GM12878 (cell line): ENCODE data around the gene LHX5. TPM values are rescaled to one million over a fixed set of nuclear protein-coding genes. Genes with fewer than 3 reads are reported as not detected.

Experiments
- ATAC-seq: fragments of 200-7000 bp; cut with Tn5 transposase; 3 replicates; pipeline ENCODE4 v1.9.1; 2020; ENCODE audit warnings: mild to moderate bottlenecking, moderate library complexity
- BruUV-seq: library from RNA; stranded (reverse); fragments of 400-500 nt; replicated peaks from 2 replicates; lab custom pipeline; 2021; lab: Mats Ljungman, UMichigan
- CTCF ChIA-PET: fragments of 300-600 bp; sonication (Branson Sonifier 250); formaldehyde crosslinking; extraction: SDS; loops from one replicate; lab custom pipeline; 2021; ENCODE audit warnings: inconsistent platforms; lab: Yijun Ruan, JAX
- POLR2A ChIA-PET: fragments of 350-600 bp; formaldehyde crosslinking; extraction: SDS; loops from one replicate; lab custom pipeline; 2021; ENCODE audit warnings: inconsistent platforms; lab: Charles Lee
- RAD21 ChIA-PET: fragments of 300-600 bp; sonication (Branson Sonifier 250); formaldehyde crosslinking; loops from one replicate; lab custom pipeline; 2023; ENCODE audit warnings: antibody characterized with exemption; ENCODE audit not compliant: unreplicated experiment; lab: Charles Lee
- SMC1A ChIA-PET: fragments of 300-600 bp; sonication (Branson Sonifier 250); formaldehyde crosslinking; loops from one replicate; lab custom pipeline; 2023; ENCODE audit not compliant: unreplicated experiment, uncharacterized antibody; lab: Charles Lee
- DNase-seq: peaks from one replicate; pipeline ENCODE4 v3.0.0-alpha.2; 2011; ENCODE audit warnings: low read depth, low spot score
- FAIRE-seq: peaks from 3 replicates; lab custom pipeline; 2011; peaks lifted over from hg19 to GRCh38; lab: Jason Lieb, UNC
- H2AFZ ChIP-seq: 2 replicates; pipeline ENCODE4 v1.6.0; 2011; ENCODE audit warnings: low read depth, low read length, control low read depth; ENCODE audit not compliant: control insufficient read depth
- H3K27ac ChIP-seq: 2 replicates; pipeline ENCODE4 v1.5.1; 2011; ENCODE audit warnings: control low read depth; ENCODE audit not compliant: control insufficient read depth, insufficient read depth
- H3K27me3 ChIP-seq, 2 experiments: replicated peaks in 1 of 2; 2 replicates each; pipeline versions ENCODE4 v1.6.0 to v1.6.1; 2011; ENCODE audit warnings: low read length in 1 of 2; ENCODE audit not compliant: control insufficient read depth in 2 of 2, insufficient read depth in 2 of 2
- H3K36me3 ChIP-seq, 2 experiments: 2 replicates each; pipeline ENCODE4 v1.5.1; 2011; ENCODE audit warnings: low read length in 1 of 2; ENCODE audit not compliant: control insufficient read depth in 2 of 2, insufficient read depth in 2 of 2
- H3K4me1 ChIP-seq: 2 replicates; pipeline ENCODE4 v1.6.1; 2011; ENCODE audit warnings: mild to moderate bottlenecking, low read length, moderate library complexity, mixed read lengths; ENCODE audit not compliant: control insufficient read depth, insufficient read depth
- H3K4me2 ChIP-seq: 2 replicates; pipeline ENCODE4 v1.6.0; 2011; ENCODE audit warnings: control low read depth; ENCODE audit not compliant: control insufficient read depth, insufficient read depth
- H3K4me3 ChIP-seq: fragments of 200-600 bp; sonication (generic); 2 replicates; pipeline ENCODE4 v1.5.1; 2016
- H3K79me2 ChIP-seq: 2 replicates; pipeline ENCODE4 v1.6.0; 2011; ENCODE audit warnings: low read length; ENCODE audit not compliant: control insufficient read depth, insufficient read depth
- H3K9ac ChIP-seq: 2 replicates; pipeline ENCODE4 v1.8.0; 2011; ENCODE audit warnings: low read length, control low read depth, mixed read lengths; ENCODE audit not compliant: control insufficient read depth, insufficient read depth
- H3K9me3 ChIP-seq: replicated peaks from 3 replicates; pipeline ENCODE4 v1.5.1; 2011; ENCODE audit warnings: mild to moderate bottlenecking, low read length; ENCODE audit not compliant: control insufficient read depth, insufficient read depth
- H4K20me1 ChIP-seq: 2 replicates; pipeline ENCODE4 v1.6.0; 2011; ENCODE audit not compliant: control insufficient read depth, insufficient read depth
- CBFB ChIP-seq: IDR thresholded peaks from 2 replicates; pipeline ENCODE4 v1.6.1; 2016; ENCODE audit warnings: antibody characterized with exemption, low read depth
- ESRRA ChIP-seq: IDR thresholded peaks from 2 replicates; pipeline ENCODE4 v1.6.1; 2012; ENCODE audit warnings: mild to moderate bottlenecking, low read length, improper control_type of control experiment
- MAX ChIP-seq: IDR thresholded peaks from 2 replicates; pipeline ENCODE4 v1.6.1; 2012; ENCODE audit warnings: low read depth, low read length, improper control_type of control experiment
- MLLT1 ChIP-seq: fragments of 450-650 bp; IDR thresholded peaks from 2 replicates; pipeline ENCODE4 v1.6.1; 2016; ENCODE audit warnings: mild to moderate bottlenecking
- MTA3 ChIP-seq: IDR thresholded peaks from 2 replicates; pipeline ENCODE4 v1.6.1; 2012; ENCODE audit warnings: low read length, inconsistent platforms, borderline replicate concordance
- NBN ChIP-seq: fragments of 450-650 bp; IDR thresholded peaks from 2 replicates; pipeline ENCODE4 v1.6.1; 2016
- NFIC ChIP-seq: IDR thresholded peaks from 2 replicates; pipeline ENCODE4 v1.6.1; 2012; ENCODE audit warnings: low read depth, mild to moderate bottlenecking, inconsistent platforms, low read length, moderate library complexity
- NKRF ChIP-seq: fragments of 450-650 bp; conservative IDR thresholded peaks from 2 replicates; pipeline ENCODE4 v1.6.1; 2017; ENCODE audit warnings: mild to moderate bottlenecking, moderate library complexity
- PAX5 ChIP-seq: IDR thresholded peaks from 2 replicates; pipeline ENCODE4 v1.6.1; 2011; ENCODE audit warnings: low read depth, low read length, borderline replicate concordance
- SMC3 ChIP-seq: IDR thresholded peaks from 2 replicates; pipeline ENCODE4 v1.6.1; 2011; ENCODE audit warnings: low read length, improper control_type of control experiment, borderline replicate concordance
- TCF3 ChIP-seq: IDR thresholded peaks from 2 replicates; pipeline ENCODE4 v1.6.1; 2012; ENCODE audit warnings: low read depth, mild to moderate bottlenecking, low read length, borderline replicate concordance; ENCODE audit not compliant: insufficient read depth
- WRNIP1 ChIP-seq: IDR thresholded peaks from 2 replicates; pipeline ENCODE4 v1.6.1; 2011; ENCODE audit warnings: low read depth, low read length, improper control_type of control experiment, borderline replicate concordance
- YY1 ChIP-seq: IDR thresholded peaks from 2 replicates; pipeline ENCODE4 v1.6.1; 2011; ENCODE audit warnings: low read depth, mild to moderate bottlenecking, low read length
- WGBS: methylation state at CpG from one replicate; pipeline ENCODE4 v1.1.6; 2016; ENCODE audit warnings: low lambda C conversion rate; ENCODE audit not compliant: insufficient replicate concordance, insufficient coverage; ENCODE audit errors: missing lambda C conversion rate; 5-methylcytosine and 5-hydroxymethylcytosine counted together
- in situ Hi-C: fragments of 300-500 bp; cut with MboI; formaldehyde crosslinking; loops from 9 replicates; pipeline ENCODE4 v1.14.3; 2018; ENCODE audit warnings: mixed read lengths
- intact Hi-C: fragments of 100-400 bp; cut with micrococcal nuclease; formaldehyde crosslinking; loops from one replicate; pipeline ENCODE4 v1.14.2; 2022; ENCODE audit not compliant: unreplicated experiment
- polyA plus RNA-seq, 11 experiments: library from polyadenylated mRNA; depleted of rRNA in 4 of 11; unstranded in 6 of 11; stranded (reverse) in 5 of 11; fragments of >200 nt; fragmentation: Nextera tagmentation in 4 of 11; fragmentation: Illumina TruSeq in 1 of 11; extraction: Ambion mirVana in 4 of 11; extraction: Trizol in 1 of 11; gene quantifications; 1 replicate in 1 of 11; 2 replicates in 10 of 11; pipeline versions ENCODE4 v1.2.1 to v1.2.3, GENCODE V29; 2011 to 2016; ENCODE audit warnings: inconsistent platforms in 2 of 11, missing spikeins in 2 of 11, low read depth in 1 of 11
- total RNA-seq, 4 experiments: library from RNA; depleted of rRNA in 3 of 4; stranded (reverse); fragments of >200 nt in 3 of 4; fragmentation: Illumina TruSeq in 1 of 4; extraction: Trizol in 1 of 4; gene quantifications; 2 replicates each; pipeline versions ENCODE4 v1.2.1 to v1.2.3, GENCODE V29; 2013 to 2021

The LHX5 gene
- total and polyA plus RNA-seq, 10 of the 15 experiments (the other 5 are each of a cell fraction or from before 2014, with no cell fraction given) = 0.03 TPM; not detected in 9

- Histone ChIP-seq H3K36me3 (no peaks in the 10 kb centered on the region), H3K79me2 (no peaks in the 10 kb centered on the region), H3K4me1 (no peaks in the 10 kb centered on the region), H3K9me3 (no peaks in the 10 kb centered on the region), H2AFZ (no peak overlapping the region), H3K27me3 (peaks cover 28 to 41% of the 10 kb centered on the region in 2 experiments)
- WGBS = 42% methylated on average over 17 of the region's 17 CpGs
- RAD21 ChIA-PET = no interaction called here
- ATAC-seq (no peak), FAIRE-seq (no peak), DNase-seq (no peak)
- BruUV-seq = no TSS peak
- CTCF ChIA-PET = interaction anchor here (1.4 kb wide), 1 partner anchor 14 kb away, joined by 4 read pairs; no protein-coding TSS in a partner anchor
- no peak for TF ChIP-seq WRNIP1
- TF ChIP-seq NBN = no peak
- no peak for TF ChIP-seq MLLT1
- no peak for TF ChIP-seq MTA3
- TF ChIP-seq NFIC = no peak
- no peak for TF ChIP-seq NKRF
- no peak for TF ChIP-seq SMC3
- TF ChIP-seq YY1 = no peak
- TF ChIP-seq TCF3 = no peak
- TF ChIP-seq CBFB = no peak
- TF ChIP-seq MAX = no peak
- TF ChIP-seq ESRRA = no peak
- no peak for TF ChIP-seq PAX5
- TF ChIP-seq, all 136 proteins: peak for 0
- SMC1A ChIA-PET = no interaction called here
- intact Hi-C loops = no loop called here
- Histone ChIP-seq H3K9ac (no peak overlapping the region), H3K27ac (no peak overlapping the region), H3K4me2 (no peak overlapping the region), H4K20me1 (no peaks in the 10 kb centered on the region), H3K4me3 (no peak overlapping the region)
- POLR2A ChIA-PET = no interaction called here
- in situ Hi-C loops = no loop called here
Observed at GRCh38 chr12:113469224-113469948, 2.3 kb downstream of the LHX5 start.
